ENCODE data around the gene HDDC2.

The HDDC2 gene

GRCh38 chr6:125268765-125269164 lies 33.0 kb downstream of the HDDC2 start:
- no peak for DNase-seq

GRCh38 chr6:125267806-125268523 lies 33.8 kb downstream of the HDDC2 start:
- no peak for DNase-seq

- DNase-seq, result no peak
These were observed 37.3 kb downstream of the HDDC2 start for GRCh38 chr6:125264476-125264875.

GRCh38 chr6:125262016-125263013 lies 39.5 kb downstream of the HDDC2 start:
- DNase-seq, result no peak

- DNase-seq, result no peak
These were observed 42.4 kb downstream of the HDDC2 start for GRCh38 chr6:125259354-125259736.

- no peak for DNase-seq
These were observed 43.0 kb downstream of the HDDC2 start for GRCh38 chr6:125258651-125259353.

GRCh38 chr6:125257351-125257750 lies 44.4 kb downstream of the HDDC2 start:
- DNase-seq, result no peak

GRCh38 chr6:125255201-125255600 lies 46.6 kb downstream of the HDDC2 start:
- DNase-seq, result no peak

GRCh38 chr6:125254321-125254720 lies 47.4 kb downstream of the HDDC2 start:
- DNase-seq, result no peak

- no peak for DNase-seq
These were observed 47.9 kb downstream of the HDDC2 start for GRCh38 chr6:125253881-125254280.

GRCh38 chr6:125252891-125253290 lies 48.9 kb downstream of the HDDC2 start:
- DNase-seq, result no peak

GRCh38 chr6:125251516-125252220 lies 50.1 kb downstream of the HDDC2 start:
- peak; percentile 28 for DNase-seq

- no peak for DNase-seq
These were observed 51.3 kb downstream of the HDDC2 start for GRCh38 chr6:125250511-125250910.

GRCh38 chr6:125248136-125248535 lies 53.6 kb downstream of the HDDC2 start:
- no peak for DNase-seq

- DNase-seq, result no peak
These were observed 55.2 kb downstream of the HDDC2 start for GRCh38 chr6:125246566-125246965.

- DNase-seq, result no peak
These were observed 56.1 kb downstream of the HDDC2 start for GRCh38 chr6:125245523-125246264.

- DNase-seq, result no peak
These were observed 56.7 kb downstream of the HDDC2 start for GRCh38 chr6:125245109-125245508.

- DNase-seq, result no peak
These were observed 64.0 kb downstream of the HDDC2 start for GRCh38 chr6:125237764-125238163.

- DNase-seq, result no peak
These were observed 65.0 kb downstream of the HDDC2 start for GRCh38 chr6:125236536-125237327.

- DNase-seq, result no peak
These were observed 68.6 kb downstream of the HDDC2 start for GRCh38 chr6:125233202-125233601.

GRCh38 chr6:125232466-125232865 lies 69.3 kb downstream of the HDDC2 start:
- no peak for DNase-seq
